IPS-18a (cell line): ENCODE results near the gene PRRC2B.

Experiments
- H3K27ac ChIP-seq: one replicate; pipeline ENCODE4 v1.5.1; 2013; ENCODE audit warnings: low read length
- H3K27me3 ChIP-seq: one replicate; pipeline ENCODE4 v1.6.1; 2013; ENCODE audit warnings: mild to moderate bottlenecking, low read length; ENCODE audit not compliant: control insufficient read depth, insufficient read depth
- H3K36me3 ChIP-seq: one replicate; pipeline ENCODE4 v1.6.1; 2013; ENCODE audit warnings: low read depth, low read length; ENCODE audit not compliant: control insufficient read depth
- H3K4me1 ChIP-seq: one replicate; pipeline ENCODE4 v1.6.1; 2013; ENCODE audit warnings: low read depth, low read length; ENCODE audit not compliant: control insufficient read depth
- H3K4me3 ChIP-seq: one replicate; pipeline ENCODE4 v1.5.1; 2013; ENCODE audit warnings: low read length
- H3K9ac ChIP-seq: one replicate; pipeline ENCODE4 v1.6.1; 2013; ENCODE audit warnings: mild to moderate bottlenecking, low read length, moderate library complexity
- H3K9me3 ChIP-seq: one replicate; pipeline ENCODE4 v1.6.1; 2013; ENCODE audit warnings: low read depth, low read length; ENCODE audit not compliant: control insufficient read depth

The PRRC2B gene

GRCh38 chr9:131477367-131477766 is 83.5 kb downstream of the PRRC2B start:
- no peak overlapping the region for H3K27ac ChIP-seq
- H3K9ac ChIP-seq = no peak overlapping the region
- peaks cover 94% of the 10 kb centered on the region for H3K36me3 ChIP-seq
- H3K4me1 ChIP-seq = no peaks in the 10 kb centered on the region
- no peak overlapping the region for H3K4me3 ChIP-seq
- H3K9me3 ChIP-seq = no peaks in the 10 kb centered on the region
- H3K27me3 ChIP-seq = no peaks in the 10 kb centered on the region

DNA sequence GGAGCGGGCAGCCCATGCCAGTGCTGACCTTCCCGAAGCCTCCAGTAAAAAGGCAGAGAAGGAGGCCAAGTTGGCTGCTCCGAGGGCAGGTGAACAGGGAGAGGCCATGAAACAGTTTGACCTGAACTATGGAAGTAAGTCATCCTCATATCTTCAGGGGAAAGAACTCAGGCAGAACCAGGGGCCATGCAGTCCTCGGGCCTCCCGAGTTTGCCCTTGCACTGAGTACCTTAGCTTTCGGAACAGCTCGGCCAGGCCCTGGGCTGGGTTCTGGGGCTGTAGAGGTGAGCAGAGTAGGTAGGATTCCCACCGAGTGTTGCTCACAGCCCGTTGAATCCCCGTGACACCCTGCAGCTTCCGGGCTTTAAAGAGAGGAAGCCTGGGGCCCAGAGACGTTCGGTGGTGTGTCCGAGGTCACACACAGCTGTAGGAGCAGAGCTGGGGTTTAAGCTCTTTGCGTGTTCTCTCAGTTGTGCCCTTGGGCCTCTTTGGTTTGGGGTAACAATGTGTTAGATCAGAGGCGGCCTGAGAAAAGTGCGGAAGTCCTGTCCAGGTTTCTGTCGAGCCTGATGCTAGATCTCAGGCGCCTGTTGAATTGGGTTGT is 84.0 kb downstream of the PRRC2B start:
- Histone ChIP-seq H3K27me3 (no peaks in the 10 kb centered on the region), H3K9ac (no peak overlapping the region), H3K4me1 (no peaks in the 10 kb centered on the region), H3K9me3 (no peaks in the 10 kb centered on the region), H3K36me3 (peaks cover 94% of the 10 kb centered on the region), H3K27ac (no peak overlapping the region), H3K4me3 (no peak overlapping the region)

- Histone ChIP-seq H3K27ac (no peak overlapping the region), H3K36me3 (peaks cover 94% of the 10 kb centered on the region), H3K9me3 (no peaks in the 10 kb centered on the region), H3K4me1 (no peaks in the 10 kb centered on the region), H3K9ac (no peak overlapping the region), H3K4me3 (no peak overlapping the region), H3K27me3 (no peaks in the 10 kb centered on the region)
These were observed 84.6 kb downstream of the PRRC2B start for GRCh38 chr9:131478421-131478868.

- H3K9ac ChIP-seq = no peak overlapping the region
- no peak overlapping the region for H3K4me3 ChIP-seq
- H3K36me3 ChIP-seq = peaks cover 94% of the 10 kb centered on the region
- no peak overlapping the region for H3K27ac ChIP-seq
- no peaks in the 10 kb centered on the region for H3K27me3 ChIP-seq
- H3K4me1 ChIP-seq = no peaks in the 10 kb centered on the region
- no peaks in the 10 kb centered on the region for H3K9me3 ChIP-seq
These were observed 85.0 kb downstream of the PRRC2B start for GRCh38 chr9:131478911-131479310.

GRCh38 chr9:131480258-131480657 is 86.4 kb downstream of the PRRC2B start:
- no peaks in the 10 kb centered on the region for H3K27me3 ChIP-seq
- H3K27ac ChIP-seq = no peak overlapping the region
- no peak overlapping the region for H3K4me3 ChIP-seq
- H3K36me3 ChIP-seq = peaks cover 94% of the 10 kb centered on the region
- H3K9me3 ChIP-seq = no peaks in the 10 kb centered on the region
- H3K4me1 ChIP-seq = no peaks in the 10 kb centered on the region
- no peak overlapping the region for H3K9ac ChIP-seq

GRCh38 chr9:131481441-131482342 is 87.8 kb downstream of the PRRC2B start:
- Histone ChIP-seq H3K4me1 (no peaks in the 10 kb centered on the region), H3K27me3 (no peaks in the 10 kb centered on the region), H3K9me3 (no peaks in the 10 kb centered on the region), H3K36me3 (peaks cover 94% of the 10 kb centered on the region), H3K4me3 (no peak overlapping the region), H3K27ac (no peak overlapping the region), H3K9ac (no peak overlapping the region)

- no peaks in the 10 kb centered on the region for H3K9me3 ChIP-seq
- H3K4me3 ChIP-seq = no peak overlapping the region
- H3K36me3 ChIP-seq = peaks cover 94% of the 10 kb centered on the region
- H3K27ac ChIP-seq = no peak overlapping the region
- H3K27me3 ChIP-seq = no peaks in the 10 kb centered on the region
- no peaks in the 10 kb centered on the region for H3K4me1 ChIP-seq
- no peak overlapping the region for H3K9ac ChIP-seq
These were observed 88.6 kb downstream of the PRRC2B start for GRCh38 chr9:131482343-131483006.

- Histone ChIP-seq H3K9me3 (no peaks in the 10 kb centered on the region), H3K9ac (no peak overlapping the region), H3K4me3 (no peak overlapping the region), H3K4me1 (no peaks in the 10 kb centered on the region), H3K27ac (no peak overlapping the region), H3K27me3 (no peaks in the 10 kb centered on the region), H3K36me3 (peaks cover 96% of the 10 kb centered on the region)
These were observed 89.6 kb downstream of the PRRC2B start for GRCh38 chr9:131483319-131484050.

GRCh38 chr9:131484051-131484445 is 90.2 kb downstream of the PRRC2B start:
- no peaks in the 10 kb centered on the region for H3K9me3 ChIP-seq
- H3K4me3 ChIP-seq = no peak overlapping the region
- H3K36me3 ChIP-seq = peaks cover 96% of the 10 kb centered on the region
- no peaks in the 10 kb centered on the region for H3K4me1 ChIP-seq
- no peak overlapping the region for H3K27ac ChIP-seq
- no peak overlapping the region for H3K9ac ChIP-seq
- no peaks in the 10 kb centered on the region for H3K27me3 ChIP-seq

DNA sequence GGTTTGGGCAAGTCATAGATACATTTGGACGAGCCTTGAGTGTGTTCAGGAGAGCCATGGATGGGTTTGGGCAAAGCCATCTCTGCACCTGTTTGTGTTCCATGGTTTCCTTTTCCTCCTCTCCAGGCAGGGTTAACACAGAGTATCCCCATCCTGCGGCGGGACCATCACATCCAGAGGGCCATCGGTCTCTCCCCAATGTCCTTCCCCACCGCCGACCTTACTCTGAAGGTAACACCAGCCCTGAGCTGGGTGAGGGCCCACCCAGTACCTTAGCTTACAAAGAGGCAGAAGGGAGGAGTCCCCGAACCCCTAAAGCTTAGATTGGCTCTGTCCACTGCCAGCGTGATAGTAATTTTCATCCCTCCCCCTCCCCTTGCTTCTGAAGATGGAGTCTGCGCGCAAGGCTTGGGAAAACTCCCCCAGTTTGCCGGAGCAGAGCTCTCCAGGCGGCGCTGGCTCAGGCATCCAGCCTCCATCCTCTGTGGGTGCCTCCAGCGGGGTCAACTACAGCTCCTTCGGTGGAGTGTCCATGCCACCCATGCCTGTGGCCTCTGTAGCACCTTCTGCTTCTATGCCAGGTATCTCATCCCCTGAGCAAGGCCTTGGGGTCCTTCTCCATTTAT is 90.8 kb downstream of the PRRC2B start:
- Histone ChIP-seq H3K4me1 (no peaks in the 10 kb centered on the region), H3K4me3 (no peak overlapping the region), H3K27me3 (no peaks in the 10 kb centered on the region), H3K27ac (no peak overlapping the region), H3K36me3 (peaks cover 96% of the 10 kb centered on the region), H3K9ac (no peak overlapping the region), H3K9me3 (no peaks in the 10 kb centered on the region)

DNA sequence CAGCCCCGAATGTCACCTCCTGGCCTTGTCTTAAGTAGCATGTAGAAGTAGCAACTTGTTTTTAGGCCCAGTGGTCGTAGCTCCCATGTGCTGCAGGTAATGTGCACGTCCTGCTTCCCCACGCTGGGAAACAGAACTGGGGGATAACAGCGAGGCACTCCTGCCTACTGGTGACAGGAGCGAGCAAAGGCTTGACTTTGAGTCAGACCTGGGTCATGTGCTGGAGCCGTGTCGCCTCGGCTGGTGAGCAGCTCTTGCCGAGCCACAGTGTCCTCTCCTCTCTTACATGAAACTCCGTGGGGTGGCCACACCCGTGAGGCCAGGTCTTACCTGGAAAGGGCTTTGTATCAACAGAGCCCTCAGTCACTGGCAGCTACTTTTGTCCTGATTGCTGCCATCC is 91.3 kb downstream of the PRRC2B start:
- no peaks in the 10 kb centered on the region for H3K4me1 ChIP-seq
- peaks cover 97% of the 10 kb centered on the region for H3K36me3 ChIP-seq
- no peaks in the 10 kb centered on the region for H3K9me3 ChIP-seq
- no peak overlapping the region for H3K27ac ChIP-seq
- no peak overlapping the region for H3K4me3 ChIP-seq
- no peak overlapping the region for H3K9ac ChIP-seq
- H3K27me3 ChIP-seq = no peaks in the 10 kb centered on the region
